Measurements from ENCODE around the gene NABP1. TPM values are rescaled to one million over a fixed set of nuclear protein-coding genes. Genes with fewer than 3 reads are reported as not detected.
"Not testable (repeated sequence)": the region's sequence is repeated elsewhere in the genome, so short reads cannot be mapped to it uniquely, and the experiment has no call there.

Gene NABP1
- total and polyA plus RNA-seq, 4 experiments from 2014 or later: 14.6 to 111 (median 64.9) TPM

GRCh38 chr2:191641609-191642008 lies 36.3 kb upstream of the NABP1 start:
- H3K4me3 Mint-ChIP-seq: no peak overlapping the region
- ChIA-PET POLR2A (ENCODE audit: partially characterized antibody) (interaction anchor here (1.1 to 2.9 kb wide), 4 partner anchors 17 to 40 kb away, joined by 3 to 40 read pairs (median 4); partner anchors contain the start of gene NABP1), CTCF (ENCODE audit: partially characterized antibody) (interaction anchor here (1.3 to 2.1 kb wide), 4 partner anchors 8 to 35 kb away, joined by 3 to 6 read pairs (median 4); no protein-coding TSS in a partner anchor)
- H3K9me3 Mint-ChIP-seq: no peaks in the 10 kb centered on the region
- peaks cover 38% of the 10 kb centered on the region for H3K4me1 ChIP-seq (ENCODE audit: insufficient read depth, low read length)
- H3K36me3 Mint-ChIP-seq: peaks cover 0 to 2% of the 10 kb centered on the region in 2 donors
- H3K4me1 Mint-ChIP-seq: peaks cover 33 to 54% (median 40%) of the 10 kb centered on the region in 4 donors
- no peaks in the 10 kb centered on the region for H3K27me3 ChIP-seq (ENCODE audit: insufficient read depth, low read length)
- no peaks in the 10 kb centered on the region for H3K9me3 ChIP-seq (ENCODE audit: control insufficient read depth in 1 of 2, low read length in 2 of 2)
- H3K27ac ChIP-seq (ENCODE audit: low read depth, low read length): no peak overlapping the region
- H3K27ac Mint-ChIP-seq: peak overlapping the region in 1 of 7 donors; percentile 40
- H3K36me3 ChIP-seq (ENCODE audit: insufficient read depth, low read length): no peaks in the 10 kb centered on the region
- intact Hi-C loops (cut with micrococcal nuclease): no loop called here
- no peak for DNase-seq
- H3K4me3 ChIP-seq (ENCODE audit: low read length in 2 of 2): no peak overlapping the region
- H3K27me3 Mint-ChIP-seq: no peaks in the 10 kb centered on the region

GRCh38 chr2:191642541-191642940 lies 35.4 kb upstream of the NABP1 start:
- Mint-ChIP-seq H3K9me3 (no peaks in the 10 kb centered on the region), H3K4me3 (no peak overlapping the region), H3K4me1 (peaks cover 24 to 44% (median 30%) of the 10 kb centered on the region in 4 donors), H3K27me3 (no peaks in the 10 kb centered on the region), H3K36me3 (peaks cover 0 to 2% of the 10 kb centered on the region in 2 donors), H3K27ac (peak overlapping the region in 2 of 7 donors; percentile 9 to 79)
- no peak overlapping the region for H3K4me3 ChIP-seq (ENCODE audit: low read length in 2 of 2)
- ChIA-PET POLR2A (ENCODE audit: partially characterized antibody) (interaction anchor here (0.7 to 1.4 kb wide), 2 partner anchors 35 to 37 kb away, joined by 3 to 10 read pairs; partner anchors contain the start of gene NABP1), CTCF (ENCODE audit: partially characterized antibody) (no interaction called here)
- H3K9me3 ChIP-seq (ENCODE audit: control insufficient read depth in 1 of 2, low read length in 2 of 2): no peaks in the 10 kb centered on the region
- intact Hi-C loops (cut with micrococcal nuclease): no loop called here
- no peak for DNase-seq
- H3K27ac ChIP-seq (ENCODE audit: low read depth, low read length): no peak overlapping the region
- H3K36me3 ChIP-seq (ENCODE audit: insufficient read depth, low read length): no peaks in the 10 kb centered on the region
- H3K27me3 ChIP-seq (ENCODE audit: insufficient read depth, low read length): no peaks in the 10 kb centered on the region
- H3K4me1 ChIP-seq (ENCODE audit: insufficient read depth, low read length): peaks cover 29% of the 10 kb centered on the region

- no peak overlapping the region for H3K4me3 ChIP-seq (ENCODE audit: low read length in 2 of 2)
- POLR2A ChIA-PET (ENCODE audit: partially characterized antibody): interaction anchor here (0.7 to 1.4 kb wide), 2 partner anchors 34 to 36 kb away, joined by 3 to 10 read pairs; partner anchors contain the start of gene NABP1
- H3K36me3 ChIP-seq (ENCODE audit: insufficient read depth, low read length): no peaks in the 10 kb centered on the region
- Mint-ChIP-seq H3K27me3 (no peaks in the 10 kb centered on the region), H3K36me3 (peaks cover 0 to 2% of the 10 kb centered on the region in 2 donors), H3K9me3 (no peaks in the 10 kb centered on the region), H3K4me1 (peaks cover 15 to 36% (median 21%) of the 10 kb centered on the region in 4 donors), H3K27ac (no peak overlapping the region), H3K4me3 (no peak overlapping the region)
- H3K27me3 ChIP-seq (ENCODE audit: insufficient read depth, low read length): no peaks in the 10 kb centered on the region
- CTCF ChIA-PET (ENCODE audit: partially characterized antibody): interaction anchor here (0.7 kb wide), 1 partner anchor 13 kb away, joined by 3 read pairs; no protein-coding TSS in a partner anchor
- peaks cover 20% of the 10 kb centered on the region for H3K4me1 ChIP-seq (ENCODE audit: insufficient read depth, low read length)
- H3K9me3 ChIP-seq (ENCODE audit: control insufficient read depth in 1 of 2, low read length in 2 of 2): no peaks in the 10 kb centered on the region
- intact Hi-C loops (cut with micrococcal nuclease): no loop called here
- H3K27ac ChIP-seq (ENCODE audit: low read depth, low read length): no peak overlapping the region
- no peak for DNase-seq
Measured at GRCh38 chr2:191643429-191643828, 34.5 kb upstream of the NABP1 start.

GRCh38 chr2:191644613-191645012 lies 33.3 kb upstream of the NABP1 start:
- H3K36me3 ChIP-seq (ENCODE audit: insufficient read depth, low read length); DNase-seq; H3K27ac ChIP-seq (ENCODE audit: low read depth, low read length); intact Hi-C loops (cut with micrococcal nuclease); H3K27ac Mint-ChIP-seq; H3K36me3 Mint-ChIP-seq; H3K27me3 Mint-ChIP-seq; H3K4me3 ChIP-seq (ENCODE audit: low read length in 2 of 2); H3K4me1 ChIP-seq (ENCODE audit: insufficient read depth, low read length); CTCF ChIA-PET (ENCODE audit: partially characterized antibody); H3K4me3 Mint-ChIP-seq; H3K27me3 ChIP-seq (ENCODE audit: insufficient read depth, low read length); H3K9me3 ChIP-seq (ENCODE audit: control insufficient read depth in 1 of 2, low read length in 2 of 2); H3K9me3 Mint-ChIP-seq: not testable (repeated sequence)
- peaks cover 10 to 26% (median 15%) of the 10 kb centered on the region in 4 donors for H3K4me1 Mint-ChIP-seq
- POLR2A ChIA-PET (ENCODE audit: partially characterized antibody): interaction anchor here (1.9 kb wide), 1 partner anchor 32 kb away, joined by 5 read pairs; no protein-coding TSS in a partner anchor

DNA sequence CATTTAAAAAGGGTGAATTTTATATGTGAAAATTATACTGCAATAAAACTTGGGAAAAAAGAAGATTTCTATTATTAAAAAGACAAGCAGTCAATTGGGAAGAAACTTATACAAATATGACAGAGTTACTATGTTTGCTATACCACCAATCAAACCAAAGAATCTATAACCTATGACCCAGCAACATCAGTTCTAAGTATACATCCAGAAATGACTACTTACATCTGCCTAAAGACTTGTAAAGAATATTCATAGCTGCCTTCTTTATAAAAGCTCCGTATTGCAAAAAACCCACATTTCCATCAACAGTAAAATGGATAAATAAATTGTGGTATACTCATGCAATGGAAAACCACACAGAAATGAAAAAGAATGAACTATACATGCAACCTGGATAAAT lies 32.9 kb upstream of the NABP1 start:
- Mint-ChIP-seq H3K4me3 (peak overlapping the region in 1 of 8 donors; percentile 59), H3K27ac (no peak overlapping the region)

GRCh38 chr2:191645434-191646162 lies 32.3 kb upstream of the NABP1 start:
- Mint-ChIP-seq H3K4me1 (peaks cover 7 to 17% (median 10%) of the 10 kb centered on the region in 4 donors), H3K27me3 (no peaks in the 10 kb centered on the region), H3K36me3 (peaks cover 0 to 2% of the 10 kb centered on the region in 2 donors), H3K4me3 (no peak overlapping the region), H3K9me3 (no peaks in the 10 kb centered on the region), H3K27ac (no peak overlapping the region)
- no peak overlapping the region for H3K27ac ChIP-seq (ENCODE audit: low read depth, low read length)
- no peaks in the 10 kb centered on the region for H3K36me3 ChIP-seq (ENCODE audit: insufficient read depth, low read length)
- H3K9me3 ChIP-seq (ENCODE audit: control insufficient read depth in 1 of 2, low read length in 2 of 2): no peaks in the 10 kb centered on the region
- H3K4me1 ChIP-seq (ENCODE audit: insufficient read depth, low read length): peaks cover 6% of the 10 kb centered on the region
- no peak overlapping the region for H3K4me3 ChIP-seq (ENCODE audit: low read length in 2 of 2)
- intact Hi-C loops (cut with micrococcal nuclease): no loop called here
- no peaks in the 10 kb centered on the region for H3K27me3 ChIP-seq (ENCODE audit: insufficient read depth, low read length)
- POLR2A ChIA-PET (ENCODE audit: partially characterized antibody): interaction anchor here (1.9 kb wide), 1 partner anchor 31 kb away, joined by 5 read pairs; no protein-coding TSS in a partner anchor
- CTCF ChIA-PET (ENCODE audit: partially characterized antibody): no interaction called here
- no peak for DNase-seq

More for the DNA sequence above, 32.9 kb upstream of the NABP1 start:
- peaks cover 0 to 2% of the 10 kb centered on the region in 2 donors for H3K36me3 Mint-ChIP-seq
- Histone ChIP-seq H3K4me3 (ENCODE audit: low read length in 2 of 2) (no peak overlapping the region), H3K4me1 (ENCODE audit: insufficient read depth, low read length) (peaks cover 10% of the 10 kb centered on the region), H3K9me3 (ENCODE audit: control insufficient read depth in 1 of 2, low read length in 2 of 2) (no peaks in the 10 kb centered on the region), H3K27me3 (ENCODE audit: insufficient read depth, low read length) (no peaks in the 10 kb centered on the region), H3K27ac (ENCODE audit: low read depth, low read length) (no peak overlapping the region), H3K36me3 (ENCODE audit: insufficient read depth, low read length) (no peaks in the 10 kb centered on the region)
- H3K4me1 Mint-ChIP-seq: peaks cover 10 to 23% (median 15%) of the 10 kb centered on the region in 4 donors
- H3K9me3 Mint-ChIP-seq: no peaks in the 10 kb centered on the region
- H3K27me3 Mint-ChIP-seq: no peaks in the 10 kb centered on the region
- no peak for DNase-seq
- ChIA-PET CTCF (ENCODE audit: partially characterized antibody) (no interaction called here), POLR2A (ENCODE audit: partially characterized antibody) (interaction anchor here (1.9 kb wide), 1 partner anchor 31 kb away, joined by 5 read pairs; no protein-coding TSS in a partner anchor)
- intact Hi-C loops (cut with micrococcal nuclease): no loop called here

- Histone ChIP-seq H3K36me3 (ENCODE audit: insufficient read depth, low read length) (no peaks in the 10 kb centered on the region), H3K4me1 (ENCODE audit: insufficient read depth, low read length) (no peaks in the 10 kb centered on the region), H3K27ac (ENCODE audit: low read depth, low read length) (no peak overlapping the region), H3K4me3 (ENCODE audit: low read length in 2 of 2) (no peak overlapping the region), H3K27me3 (ENCODE audit: insufficient read depth, low read length) (no peaks in the 10 kb centered on the region), H3K9me3 (ENCODE audit: control insufficient read depth in 1 of 2, low read length in 2 of 2) (no peaks in the 10 kb centered on the region)
- POLR2A ChIA-PET (ENCODE audit: partially characterized antibody): interaction anchor here (1.8 to 1.9 kb wide), 2 partner anchors 30 to 32 kb away, joined by 4 to 5 read pairs; partner anchors contain the start of gene NABP1
- H3K27ac Mint-ChIP-seq: no peak overlapping the region
- intact Hi-C loops (cut with micrococcal nuclease): no loop called here
- H3K27me3 Mint-ChIP-seq: no peaks in the 10 kb centered on the region
- CTCF ChIA-PET (ENCODE audit: partially characterized antibody): no interaction called here
- no peak overlapping the region for H3K4me3 Mint-ChIP-seq
- peaks cover 0 to 2% of the 10 kb centered on the region in 2 donors for H3K36me3 Mint-ChIP-seq
- peaks cover 3 to 10% (median 6%) of the 10 kb centered on the region in 4 donors for H3K4me1 Mint-ChIP-seq
- DNase-seq: no peak
- no peaks in the 10 kb centered on the region for H3K9me3 Mint-ChIP-seq
Measured at GRCh38 chr2:191646163-191646902, 31.6 kb upstream of the NABP1 start.

All from CD4-positive, alpha-beta memory T cell (primary cell).